ENCODE data around the gene LTBP1.
"Not testable (repeated sequence)": the region's sequence is repeated elsewhere in the genome, so short reads cannot be mapped to it uniquely, and the experiment has no call there.

- TF ChIP-seq CTCF (IDR thresholded peaks at IDR 0.05); EZH2 (IDR thresholded peaks at IDR 0.05; ENCODE audit: borderline replicate concordance, insufficient read depth, low read depth, low read length, poor library complexity, severe bottlenecking): not testable (repeated sequence)
These were observed 110.7 kb downstream of the LTBP1 start for GRCh38 chr2:33057307-33058028.
